ENCODE data around the gene PDCD4.

PDCD4 gene

DNA sequence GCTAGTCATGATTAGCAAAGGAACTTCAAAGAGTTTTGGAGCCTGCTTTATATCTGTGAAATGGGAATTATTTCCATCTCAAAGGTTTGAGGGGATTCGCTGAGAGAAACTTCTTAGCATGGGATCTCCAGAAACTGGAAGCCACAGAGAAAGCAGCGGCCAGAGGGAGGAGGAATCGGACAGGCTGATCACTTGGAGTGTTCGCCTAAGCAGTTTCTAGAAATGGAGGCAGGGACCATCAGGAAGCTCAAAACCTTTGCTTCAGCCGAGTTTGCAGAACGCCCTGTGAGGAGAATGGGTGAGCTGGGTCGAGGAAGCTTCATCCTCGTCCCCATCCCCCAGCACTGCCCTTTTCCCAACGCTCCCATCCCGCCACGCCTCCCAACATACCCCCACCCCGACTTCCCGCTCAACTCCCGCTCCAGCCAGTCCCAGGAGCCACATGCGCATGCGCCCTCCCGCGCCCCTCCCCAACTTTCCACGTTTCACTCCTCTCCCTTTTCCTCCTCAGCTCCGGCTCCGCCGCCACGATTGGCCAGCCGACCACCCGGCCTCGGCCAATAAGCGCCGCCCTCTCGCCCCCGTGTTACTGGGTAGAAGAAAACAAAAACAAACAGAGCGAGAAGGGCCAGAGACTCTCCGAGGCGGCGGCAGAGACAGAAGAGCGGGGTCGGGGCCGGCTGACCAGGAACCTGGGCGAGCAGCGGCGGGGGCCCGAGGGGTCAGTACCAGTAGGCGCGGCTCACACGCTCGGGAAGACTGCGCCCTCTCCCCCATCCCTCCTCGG lies at the start of gene PDCD4:
PDCD4 (plus strand) TSS at position 631 of the 787 bp plus-strand sequence. CDS start 4,100 bp downstream, outside the sequence.
- DNase-seq: peak; percentile 94

DNA sequence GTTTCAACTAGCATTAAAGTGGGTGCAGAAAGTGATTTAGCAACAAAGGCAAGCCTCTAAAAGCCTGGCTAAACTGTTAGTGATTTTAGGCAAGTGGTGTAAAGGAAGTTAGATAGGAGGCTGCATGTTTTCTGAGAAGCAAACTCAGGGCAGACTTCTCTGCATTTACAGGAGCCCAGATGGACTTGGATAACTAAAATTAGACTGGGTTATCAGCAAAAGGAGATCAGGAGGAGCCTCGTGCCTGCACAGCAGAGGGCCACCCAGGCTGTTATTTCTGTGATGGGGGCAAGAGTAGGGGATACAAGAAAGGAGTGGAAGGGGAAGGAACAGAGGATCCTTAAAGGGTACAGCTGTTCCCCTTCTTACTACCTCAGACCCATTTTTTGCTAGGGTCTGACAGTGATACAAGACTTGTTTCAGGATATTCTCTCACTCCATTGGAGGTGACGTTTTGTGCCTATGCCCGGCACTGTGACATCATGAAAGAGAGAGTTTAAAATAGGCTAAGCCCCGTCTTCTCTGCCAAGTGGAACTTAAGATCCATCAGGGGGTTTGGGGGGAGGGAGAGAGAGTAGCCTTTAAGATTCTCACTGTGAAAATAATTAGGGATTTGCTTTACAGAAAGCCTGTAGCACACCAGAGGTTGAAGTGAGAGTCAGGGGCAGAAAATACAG lies 49.6 kb upstream of the PDCD4 start:
- DNase-seq: no peak

DNA sequence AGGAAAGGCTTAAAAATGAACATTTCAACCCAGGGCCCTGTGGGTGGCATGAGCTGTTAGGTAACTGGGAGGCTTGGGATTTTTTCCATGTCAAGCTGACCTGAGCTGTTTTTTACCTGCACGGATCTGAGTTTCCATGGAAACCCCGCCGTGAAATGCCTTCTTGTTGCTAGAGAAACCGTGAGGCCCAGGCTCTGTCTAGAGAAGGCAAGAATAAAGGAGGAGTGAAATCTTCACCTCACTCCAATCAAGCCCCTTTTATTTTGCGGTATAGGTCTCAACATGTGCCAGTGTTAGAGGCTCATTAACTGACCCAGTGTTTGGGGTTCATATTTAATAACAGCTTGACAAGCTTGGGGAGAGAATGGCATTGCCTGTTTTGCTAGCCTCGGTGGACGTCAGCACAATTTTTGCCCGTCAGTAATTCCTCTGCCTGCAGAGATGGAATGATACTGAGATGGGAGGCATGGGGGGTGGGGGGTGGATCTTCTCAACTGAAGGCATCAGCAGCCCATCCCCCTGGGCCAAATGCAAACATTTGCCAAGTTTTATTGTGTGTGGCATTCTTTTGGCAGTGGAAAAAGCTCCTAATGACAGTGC lies 48.9 kb upstream of the PDCD4 start:
- no peak for DNase-seq

DNA sequence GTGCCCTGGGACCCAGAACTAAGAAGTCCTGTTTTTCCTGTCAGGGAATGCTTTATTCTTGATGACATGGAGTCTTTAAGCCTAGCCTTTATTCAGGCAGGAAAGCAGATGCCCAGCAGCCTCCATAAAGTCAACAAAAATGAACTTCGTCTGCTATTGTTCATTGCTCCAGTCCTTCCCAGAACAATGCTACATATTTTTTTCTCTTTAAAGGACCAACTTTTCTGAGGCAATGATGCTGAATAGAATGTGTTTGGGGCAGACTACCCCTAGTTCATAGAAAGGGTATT lies 47.6 kb upstream of the PDCD4 start:
- no peak for DNase-seq

DNA sequence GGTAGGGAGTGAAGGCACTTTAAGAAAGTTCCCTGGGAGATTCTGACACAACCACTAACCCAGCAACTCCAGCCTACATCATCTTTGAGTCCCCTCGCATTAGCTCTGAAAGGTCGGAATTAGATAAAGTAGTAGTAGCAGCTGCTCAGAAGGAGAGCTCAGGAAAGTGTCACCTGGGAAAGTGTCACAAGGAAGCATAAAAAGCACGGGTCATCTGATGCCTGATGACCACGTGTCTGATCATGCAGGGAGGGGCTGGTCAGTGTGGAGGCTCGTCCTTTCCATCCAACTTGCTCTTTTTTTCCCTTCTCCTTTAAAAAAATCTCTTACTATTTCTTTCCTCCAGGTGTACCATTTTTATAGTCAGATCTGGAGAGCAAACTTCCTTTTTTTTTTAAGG lies 47.1 kb upstream of the PDCD4 start:
- DNase-seq: no peak

DNA sequence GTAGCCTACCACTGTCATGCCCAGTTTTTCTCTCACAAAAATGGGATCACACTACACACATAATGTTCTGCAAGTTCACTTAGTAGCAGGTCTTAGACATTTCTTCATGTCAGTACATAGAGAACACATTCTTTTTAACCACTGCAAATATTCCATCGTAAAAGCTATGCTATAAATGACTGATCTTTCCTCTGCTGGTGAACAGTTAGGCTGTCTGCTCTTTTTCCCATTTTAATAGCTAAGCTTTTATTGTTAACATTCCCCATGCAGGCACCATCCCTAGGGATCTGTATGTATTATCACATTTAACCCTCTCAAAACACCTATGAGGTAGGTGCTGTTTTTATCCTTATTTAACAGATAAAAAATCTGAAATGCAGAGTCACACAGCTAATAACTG lies 46.2 kb upstream of the PDCD4 start:
- no peak for DNase-seq

DNA sequence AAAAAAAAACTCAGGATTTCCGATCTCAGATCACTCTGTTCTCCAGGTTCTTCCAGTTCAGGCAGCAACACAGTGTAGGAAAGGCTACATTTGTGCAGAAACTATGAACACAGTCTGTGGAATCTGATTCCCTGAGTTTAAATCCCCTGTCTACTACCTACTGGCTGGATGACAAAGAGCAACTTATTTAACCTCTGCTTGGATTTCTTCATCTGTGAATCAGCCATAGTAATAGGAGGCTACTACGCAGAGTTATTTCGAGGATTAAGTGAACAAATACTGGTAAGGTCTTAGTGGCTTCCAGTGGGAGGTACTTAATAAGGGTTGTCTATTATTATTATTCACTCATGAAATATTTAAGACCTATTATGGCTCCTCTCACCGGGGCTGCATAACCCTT lies 44.3 kb upstream of the PDCD4 start:
- DNase-seq: no peak

DNA sequence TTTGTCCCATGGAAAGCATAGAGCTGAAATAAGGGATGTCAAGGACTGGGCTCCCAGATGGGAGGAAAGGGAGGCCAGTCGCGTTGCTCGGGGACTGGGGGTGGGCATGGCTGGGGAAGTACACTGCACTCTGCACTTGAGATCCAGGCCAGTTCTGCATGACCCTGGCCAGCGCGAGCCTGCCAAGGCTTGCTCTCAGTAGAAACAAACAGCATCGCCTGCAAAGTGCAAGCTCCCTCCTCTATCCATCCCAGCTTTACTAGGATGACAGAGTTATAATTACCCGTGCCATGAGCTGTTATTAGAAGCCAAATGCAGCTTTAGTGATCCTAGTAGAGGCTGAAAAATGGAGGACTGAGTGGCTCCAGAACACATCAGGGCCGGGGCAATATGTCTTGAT lies 43.9 kb upstream of the PDCD4 start:
- DNase-seq: no peak

DNA sequence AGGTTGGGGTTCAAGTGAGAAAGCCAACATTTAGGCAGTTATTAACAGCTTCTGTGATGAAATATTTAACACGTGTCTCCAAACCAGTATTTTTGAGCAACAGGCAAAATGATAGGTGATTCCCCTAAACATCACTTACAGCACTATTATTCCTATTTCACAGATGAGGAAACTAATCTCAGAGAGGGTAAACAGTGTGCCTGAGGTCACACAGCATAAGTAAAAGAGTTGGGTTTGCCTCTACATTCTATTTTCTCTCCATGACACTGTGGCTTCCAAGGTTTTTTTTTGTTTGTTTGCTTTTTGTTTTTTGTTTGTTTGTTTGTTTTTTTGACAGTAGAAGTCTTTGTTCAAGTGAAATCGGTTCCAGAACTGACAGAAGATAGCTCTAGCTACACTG lies 43.2 kb upstream of the PDCD4 start:
- DNase-seq: no peak

DNA sequence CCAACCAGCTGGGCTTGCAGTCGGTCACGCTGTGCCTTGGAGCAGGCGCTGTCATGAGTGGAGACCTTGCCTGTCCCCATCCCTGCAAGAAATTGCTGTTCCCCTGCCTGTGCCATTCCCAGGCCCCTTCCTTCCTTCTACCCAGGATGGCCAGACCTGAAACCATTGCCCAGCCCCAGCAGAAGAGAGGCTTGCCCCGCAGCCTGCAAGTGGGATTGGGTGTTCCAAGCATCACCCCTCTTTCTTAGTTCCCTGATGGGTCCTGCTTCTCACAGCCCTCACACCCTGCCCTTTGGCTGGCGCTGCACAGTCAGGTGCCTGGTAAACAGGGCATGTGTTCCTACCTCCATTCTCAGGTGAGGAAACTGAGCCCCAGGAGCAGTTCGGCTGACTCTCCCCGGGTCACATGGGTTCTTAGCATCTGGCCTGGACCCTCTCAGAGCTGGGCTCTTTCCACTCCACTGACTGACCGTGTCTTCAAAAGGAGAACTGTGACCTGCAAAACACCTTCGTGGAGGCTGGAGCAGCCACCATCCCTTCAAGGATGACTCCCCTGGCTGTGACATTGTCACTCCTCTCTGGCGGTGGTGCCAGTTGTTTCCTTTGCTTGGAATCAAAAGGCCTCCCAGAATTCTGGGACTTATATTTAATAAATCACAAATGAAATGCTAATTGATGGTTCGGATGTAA lies 41.9 kb upstream of the PDCD4 start:
- DNase-seq: no peak

DNA sequence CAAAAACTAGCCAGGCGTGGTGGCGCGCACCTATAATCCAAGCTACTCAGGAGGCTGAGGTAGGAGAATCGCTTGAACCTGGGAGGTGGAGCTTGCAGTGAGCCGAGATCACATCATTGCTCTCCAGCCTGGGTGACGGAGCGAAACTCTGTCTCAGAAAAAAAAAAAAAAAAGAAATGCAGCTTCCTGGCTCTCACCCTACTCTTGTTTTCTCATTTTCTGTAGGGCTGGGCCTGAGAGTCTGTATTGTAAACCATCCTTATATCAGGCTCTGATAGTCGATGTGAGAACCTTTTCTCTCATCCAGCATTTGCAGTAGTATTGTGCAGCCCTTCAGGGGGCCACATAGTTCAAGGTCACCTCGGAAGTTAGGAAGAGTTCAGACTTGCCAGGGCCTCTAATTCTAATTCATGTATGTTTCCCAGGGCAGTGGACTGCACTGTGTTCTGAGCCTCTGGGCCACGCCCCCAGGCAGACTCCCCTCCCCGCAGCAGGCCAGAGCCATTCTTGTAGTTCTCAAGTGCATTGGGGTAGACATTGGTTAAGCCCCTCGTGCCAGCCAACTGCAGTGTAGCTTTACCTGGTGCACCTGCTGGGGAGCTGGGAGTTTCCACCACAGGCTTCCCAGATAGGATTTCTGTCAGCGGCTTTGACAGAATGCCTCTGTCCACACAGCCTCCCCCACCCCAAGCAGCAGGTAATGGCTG lies 38.3 kb upstream of the PDCD4 start:
- DNase-seq: no peak

DNA sequence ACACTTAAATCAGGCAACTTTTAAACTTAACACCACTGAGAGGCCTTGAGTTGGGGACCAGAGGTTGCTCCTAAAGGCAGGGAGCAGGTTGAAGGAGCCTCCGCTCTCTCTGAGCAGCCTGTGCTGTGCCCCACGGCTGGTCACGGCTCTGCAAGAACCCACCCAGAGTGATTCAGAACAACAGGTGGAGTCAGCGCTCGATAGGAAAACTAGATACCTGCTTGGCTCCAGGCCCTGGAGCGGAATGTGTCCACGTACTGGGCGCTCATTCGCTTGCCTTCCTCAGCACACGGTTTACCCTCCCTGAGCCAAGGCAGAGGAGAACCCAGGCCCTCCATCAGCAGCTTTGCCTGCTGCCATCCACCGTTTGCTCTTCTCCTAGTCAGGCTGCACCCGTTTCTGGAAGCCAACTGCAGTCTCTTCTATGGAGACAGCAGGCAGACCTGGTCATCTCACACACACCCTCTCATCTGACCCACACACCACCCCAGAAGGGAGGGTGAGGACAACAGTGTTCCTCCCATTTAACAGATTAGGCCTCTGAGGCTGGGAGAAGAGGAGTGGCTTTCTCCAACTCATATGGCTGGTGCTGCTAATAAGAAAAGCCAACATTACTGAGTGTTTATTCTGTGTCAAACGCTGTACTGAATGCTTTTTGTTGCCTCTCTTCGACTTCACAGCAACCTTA lies 37.6 kb upstream of the PDCD4 start:
- no peak for DNase-seq

DNA sequence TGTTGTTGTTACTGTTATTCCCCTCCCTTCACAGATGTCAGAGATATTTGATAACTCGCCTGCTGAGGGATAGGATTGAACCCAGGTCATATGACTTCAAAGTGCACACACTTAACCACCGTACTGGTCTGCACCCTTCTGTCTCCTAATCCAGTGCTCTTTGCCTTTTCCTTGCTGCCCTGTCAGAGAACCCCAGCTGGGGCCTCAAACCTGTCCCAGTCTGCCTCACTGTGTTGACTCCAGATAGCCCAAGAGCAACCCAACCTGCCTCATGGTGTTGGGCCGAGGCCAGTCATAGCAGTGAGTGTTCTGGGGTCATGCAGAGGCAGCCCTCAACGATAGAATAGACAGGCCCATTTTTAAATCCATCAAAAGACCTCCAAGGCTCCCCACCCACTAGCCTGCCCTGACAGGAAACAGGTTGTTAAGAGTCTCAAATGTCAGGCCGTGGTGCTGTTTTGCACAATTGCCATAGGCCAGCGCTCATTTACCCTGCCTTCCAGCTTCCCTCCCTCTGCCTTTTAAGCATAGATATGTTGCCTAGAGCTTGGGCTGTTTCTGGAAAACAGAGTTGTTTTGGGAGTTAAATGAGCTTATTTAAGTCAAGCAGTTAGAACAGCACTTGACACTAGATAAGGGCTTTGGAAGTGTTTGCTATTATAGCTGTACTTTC lies 37.0 kb upstream of the PDCD4 start:
- DNase-seq: no peak

DNA sequence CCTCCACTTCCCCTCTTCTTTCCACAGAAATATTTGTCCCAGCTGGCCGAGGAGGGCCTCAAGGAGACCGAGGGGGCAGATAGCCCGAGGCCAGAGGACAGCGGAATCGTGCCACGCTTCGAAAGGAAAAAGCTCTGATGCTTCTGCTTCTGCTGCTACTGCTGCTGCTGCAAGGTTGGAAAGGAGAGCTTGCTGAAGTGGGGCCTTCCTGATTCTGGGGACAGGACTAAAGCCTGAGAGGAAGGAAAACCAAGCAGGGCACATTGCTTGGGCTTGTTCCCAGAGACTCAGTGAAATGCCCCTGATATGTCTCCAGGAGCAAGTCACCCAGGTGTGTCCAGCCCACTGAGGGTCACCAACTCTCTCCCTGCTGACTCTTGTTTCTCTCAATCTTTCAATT lies 35.9 kb upstream of the PDCD4 start:
- DNase-seq: no peak

DNA sequence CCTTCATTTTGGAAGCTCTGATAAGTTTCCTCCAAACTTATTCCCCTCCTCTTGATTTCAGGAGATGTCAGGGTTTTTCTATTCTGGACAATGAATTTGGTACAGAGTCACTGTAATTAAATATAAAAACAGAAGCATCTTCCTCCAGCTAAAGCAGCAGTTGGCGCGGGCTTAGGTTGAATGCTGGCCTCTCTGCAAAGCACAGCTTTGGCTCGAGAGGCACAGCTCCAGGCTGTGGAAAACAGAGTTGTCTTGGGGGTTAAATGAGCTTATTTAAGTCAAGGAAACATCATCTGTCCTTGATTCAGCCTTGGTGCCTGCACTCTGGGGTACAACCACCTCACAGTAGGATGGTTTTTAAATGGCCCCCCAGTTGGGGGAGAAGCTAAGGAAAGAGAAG lies 35.0 kb upstream of the PDCD4 start:
- no peak for DNase-seq

DNA sequence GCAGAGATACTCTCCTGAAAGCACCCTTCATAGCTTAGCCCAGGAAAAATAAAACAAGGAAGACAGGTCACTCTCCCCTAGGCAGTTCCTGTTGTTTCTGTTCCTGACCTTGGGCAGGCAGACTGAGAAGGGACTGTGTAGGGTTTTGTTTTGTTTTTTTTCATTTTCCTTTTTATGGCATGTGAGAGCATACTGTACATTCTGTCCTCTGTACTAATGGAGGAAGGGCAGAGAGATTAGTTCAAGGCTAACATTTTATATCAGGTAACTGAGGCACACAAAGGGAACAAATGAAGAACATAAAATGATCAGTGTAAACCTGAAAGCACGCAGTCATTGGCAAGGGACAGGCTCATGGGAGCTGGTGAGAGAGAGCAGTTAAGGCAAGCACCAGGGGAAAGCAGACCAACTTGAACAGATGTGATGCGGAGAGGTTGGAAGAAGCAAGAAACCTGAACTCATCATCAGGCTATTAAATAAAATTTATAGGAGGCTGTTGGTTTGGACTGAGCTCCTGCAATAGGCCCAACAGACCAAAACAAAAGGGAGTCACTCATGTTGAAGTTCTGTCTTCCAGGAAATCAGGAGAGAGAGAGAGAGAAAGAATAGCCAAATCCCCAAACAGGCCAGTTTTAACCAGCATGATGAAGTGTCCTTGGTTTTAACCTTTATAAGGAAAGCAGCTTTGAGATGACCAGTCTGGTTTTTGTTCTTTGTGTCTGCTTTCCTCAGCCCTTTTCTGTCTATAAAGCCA lies 34.1 kb upstream of the PDCD4 start:
- DNase-seq: no peak

DNA sequence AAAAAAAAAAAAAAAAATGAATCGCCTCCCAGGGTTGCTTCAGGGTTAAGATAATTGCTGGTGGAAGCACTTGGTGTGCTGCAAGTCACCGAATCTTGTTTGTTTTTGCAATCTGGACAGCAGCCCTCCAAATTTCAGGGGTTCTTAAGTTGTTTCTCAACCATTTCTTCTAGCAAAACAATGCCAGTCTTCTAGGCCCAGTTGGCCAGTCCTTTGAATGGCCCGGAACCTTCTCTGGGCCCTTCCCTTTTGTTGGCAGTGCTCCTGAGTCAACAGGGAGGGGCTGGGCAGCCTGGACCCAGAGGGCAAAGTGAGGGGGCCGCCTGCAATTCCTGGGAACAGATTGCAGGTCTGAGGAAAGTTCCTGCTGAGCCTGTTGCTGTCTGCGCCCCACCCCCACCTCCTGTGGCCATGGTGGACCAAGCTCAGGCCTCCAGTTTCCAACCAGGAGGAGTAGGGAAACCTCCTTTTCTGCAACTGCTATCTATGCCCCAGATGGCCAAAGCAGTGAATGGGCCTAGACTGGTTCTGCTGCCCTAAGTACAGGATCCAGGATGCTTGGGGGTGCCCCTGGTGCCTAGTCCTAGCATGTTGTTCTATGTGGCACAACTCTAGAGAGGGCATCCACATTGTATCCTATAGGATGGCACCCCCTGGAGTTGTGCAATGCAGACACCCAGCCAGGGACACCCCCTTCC lies 31.4 kb upstream of the PDCD4 start:
- no peak for DNase-seq

DNA sequence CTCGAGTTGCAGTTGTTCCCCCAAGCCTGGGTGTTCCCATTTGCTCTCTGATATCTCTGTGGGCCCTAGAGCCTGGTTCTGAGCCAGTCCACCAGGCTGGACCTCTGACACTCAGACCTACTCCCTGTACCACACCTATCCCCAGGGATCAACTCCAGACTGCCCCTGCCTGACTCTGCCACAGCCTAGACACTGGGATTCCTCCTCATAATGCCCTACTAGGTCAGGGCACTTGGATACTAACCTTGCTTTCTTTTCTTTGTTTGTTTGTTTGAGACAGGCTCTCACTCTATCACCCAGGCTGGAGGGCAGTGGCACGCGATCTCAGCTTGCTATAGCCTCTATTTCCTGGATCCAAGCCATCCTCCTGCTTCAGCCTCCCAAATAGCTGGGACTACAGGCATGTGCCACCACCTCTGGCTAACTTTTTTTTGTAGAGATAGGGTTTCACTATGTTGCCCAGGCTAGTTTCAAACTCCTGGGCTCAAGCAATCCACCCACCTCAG lies 30.8 kb upstream of the PDCD4 start:
- DNase-seq: no peak

DNA sequence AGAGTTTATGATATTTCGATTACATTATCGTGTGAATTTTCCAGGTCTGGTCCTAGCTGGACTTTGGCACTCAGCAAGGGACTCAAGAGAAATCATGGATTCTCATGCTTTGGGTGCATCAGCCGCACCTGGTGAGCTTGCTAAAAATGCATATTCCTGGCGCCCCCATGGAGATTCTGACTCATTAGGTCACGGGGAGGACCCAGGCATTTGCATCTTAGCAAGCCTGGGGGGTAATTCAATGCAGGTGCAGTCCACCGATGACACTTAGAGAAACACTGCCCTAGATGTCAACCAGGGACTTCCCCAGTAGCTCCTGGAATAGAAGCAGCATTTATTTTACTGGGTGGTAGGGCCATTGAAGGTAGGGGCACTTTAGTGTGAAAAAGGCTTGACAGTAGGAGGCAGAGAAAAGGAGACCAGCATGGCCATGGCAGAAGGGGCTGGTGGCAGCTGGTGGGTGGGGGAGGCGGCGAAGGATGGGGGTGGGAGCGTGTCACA lies 29.9 kb upstream of the PDCD4 start:
- no peak for DNase-seq

DNA sequence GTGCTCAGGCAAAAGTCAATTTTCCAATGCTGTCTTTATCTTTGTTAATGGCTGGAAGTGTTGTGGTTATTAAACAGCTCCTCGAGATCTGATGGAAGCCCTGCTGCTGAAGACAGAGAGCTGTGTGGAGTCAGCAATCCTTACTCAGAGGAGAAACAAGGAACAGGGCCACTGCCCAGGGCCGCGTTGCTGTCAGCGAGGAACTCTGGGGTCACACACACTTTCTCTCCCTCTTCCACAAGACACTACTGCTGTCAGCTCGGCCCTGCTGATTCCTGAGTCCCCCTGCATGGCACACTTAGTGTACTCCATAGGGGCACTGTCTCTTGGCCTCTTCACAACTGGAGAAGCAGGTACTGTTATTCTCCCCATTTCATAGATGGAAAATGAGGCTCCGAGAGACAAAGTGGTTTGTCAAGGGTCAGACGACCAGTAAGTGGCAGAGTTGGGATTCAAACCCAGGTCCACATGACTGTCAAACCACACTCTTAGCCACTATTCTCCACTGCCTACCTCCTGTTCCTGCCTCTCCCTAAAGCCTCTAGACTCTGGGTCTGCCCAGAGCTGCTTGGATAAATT lies 29.3 kb upstream of the PDCD4 start:
- DNase-seq: no peak
